Muscle of arm (tissue), 12 donors: ENCODE results near the gene CCDC102B. TPM values are rescaled to one million over a fixed set of nuclear protein-coding genes. Genes with fewer than 3 reads are reported as not detected.
"Not testable (repeated sequence)": the region's sequence is repeated elsewhere in the genome, so short reads cannot be mapped to it uniquely, and the experiment has no call there.

Source experiments
- DNase-seq: peaks from one replicate; pipeline ENCODE4 v3.0.0-alpha.2; 2013
- polyA plus RNA-seq, 12 donors: library from polyadenylated mRNA; unstranded; fragments of 120-200 nt; gene quantifications; one replicate each; pipeline ENCODE4 v1.2.1, GENCODE V29; 2013; ENCODE audit not compliant: insufficient read length in 12 of 12

The CCDC102B gene
- polyA plus RNA-seq, 12 donors: 10.8 to 25.0 (median 13.8) TPM; not detected in 1

DNA sequence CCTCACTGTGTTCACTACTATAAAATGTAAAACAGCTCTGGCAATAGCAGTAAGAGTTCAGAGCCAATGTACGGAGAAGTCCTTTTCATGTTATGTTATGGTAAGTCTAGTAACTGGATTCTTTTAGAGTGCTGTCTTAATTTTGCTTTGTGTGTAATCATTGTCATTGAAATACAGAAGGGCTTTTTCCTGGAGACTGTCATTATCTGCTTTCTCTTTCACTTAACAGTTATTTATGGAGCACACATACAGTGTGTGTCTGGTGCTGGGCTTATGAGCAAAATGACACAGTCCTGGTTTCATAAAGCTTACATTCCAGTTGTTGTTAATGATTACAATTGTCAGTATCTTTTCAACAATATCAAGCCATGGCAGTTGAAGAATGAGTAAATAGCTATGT is 95.5 kb downstream of the CCDC102B start:
- DNase-seq: no peak

DNA sequence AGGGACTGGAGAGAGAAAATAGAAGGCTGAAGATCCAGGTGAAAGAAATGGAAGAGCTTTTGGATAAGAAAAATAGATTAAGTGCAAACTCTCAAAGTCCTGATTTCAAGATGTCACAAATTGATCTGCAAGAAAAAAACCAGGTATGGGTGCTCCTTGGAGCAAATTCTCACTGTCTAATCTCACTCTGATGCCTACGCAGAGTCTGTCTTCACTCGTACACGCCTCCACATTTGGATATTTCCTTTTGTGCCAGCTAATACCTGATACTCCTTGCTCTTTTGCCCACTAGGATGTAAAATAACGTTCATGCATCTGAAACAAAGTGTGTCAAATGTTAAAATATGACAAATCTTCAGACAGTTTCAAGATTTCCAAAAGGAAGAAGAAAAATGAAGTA is 99.4 kb downstream of the CCDC102B start:
- DNase-seq: no peak

DNA sequence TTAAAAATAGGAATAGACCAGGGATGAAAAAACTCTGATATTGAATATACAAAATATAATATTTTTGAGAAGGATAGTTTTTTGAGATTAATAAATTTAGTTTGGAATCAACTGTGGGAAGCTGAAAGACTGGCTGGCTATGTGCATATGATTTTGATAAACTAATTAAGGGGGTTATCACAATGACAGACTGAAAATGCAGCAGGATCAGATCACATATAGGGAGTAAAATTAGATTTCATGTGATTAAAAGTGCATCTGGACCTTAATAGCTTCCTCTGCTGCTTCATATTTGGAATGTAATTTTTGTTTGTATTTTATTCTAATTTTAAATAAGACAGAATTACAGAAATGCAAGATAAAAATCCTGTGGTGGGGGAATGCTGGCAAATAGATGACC is 111.7 kb downstream of the CCDC102B start:
- no peak for DNase-seq

DNA sequence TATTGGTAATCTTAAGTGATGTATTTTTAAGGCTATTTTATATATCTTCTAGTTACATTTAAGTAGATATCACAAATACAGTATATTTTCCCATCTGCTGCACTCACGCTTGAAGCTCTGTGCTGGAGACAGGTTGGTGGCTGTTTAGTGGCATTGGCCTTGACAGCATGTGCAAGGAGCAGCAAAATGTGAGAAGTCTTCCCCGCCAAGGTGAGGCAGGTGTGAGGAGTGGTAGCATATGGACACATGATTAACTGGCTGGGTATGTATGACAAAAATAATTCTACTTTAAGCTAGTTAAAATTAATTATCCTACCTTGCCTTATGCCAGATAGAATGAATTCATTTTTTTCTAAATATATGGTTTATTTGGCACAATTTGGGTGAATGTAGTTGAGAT is 117.2 kb downstream of the CCDC102B start:
- DNase-seq: no peak

DNA sequence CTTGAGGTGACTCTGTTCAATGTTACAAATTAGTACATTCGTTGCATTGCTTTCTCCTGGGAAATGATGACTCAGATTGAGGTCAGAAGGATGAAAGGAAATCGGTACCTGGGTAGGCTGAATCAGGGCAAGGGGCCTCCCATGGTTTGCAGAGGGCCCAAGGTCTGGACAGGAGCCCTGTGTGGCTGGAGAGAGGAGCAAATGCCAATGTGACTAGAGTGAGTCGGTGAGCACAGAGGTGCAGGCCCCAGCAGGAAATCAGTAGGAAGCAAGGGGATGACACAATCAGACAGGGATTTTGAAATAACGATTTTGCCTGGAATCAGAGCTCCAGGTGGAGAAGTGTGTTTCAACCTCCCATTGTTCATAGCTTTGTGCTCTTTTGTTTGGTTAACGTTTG is 118.9 kb downstream of the CCDC102B start:
- DNase-seq: no peak

DNA sequence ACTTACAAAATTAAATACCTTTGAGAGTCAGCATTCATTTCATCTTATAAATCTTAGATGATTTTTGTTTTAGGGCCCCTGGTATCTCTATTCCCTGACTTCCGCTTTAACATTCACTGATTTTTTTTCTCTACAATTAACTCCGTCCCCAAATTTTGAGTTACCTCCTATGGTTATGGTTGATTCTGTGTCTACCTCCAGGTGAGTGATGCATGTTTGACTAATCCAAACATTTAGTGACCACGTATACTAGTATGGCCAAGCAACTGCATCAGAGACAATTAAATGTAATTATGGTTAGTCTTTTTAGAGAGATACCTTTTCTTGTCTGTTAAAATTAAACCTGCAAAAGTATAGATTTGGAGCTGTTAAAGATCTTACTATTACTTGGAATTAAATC is 120.3 kb downstream of the CCDC102B start:
- no peak for DNase-seq

DNA sequence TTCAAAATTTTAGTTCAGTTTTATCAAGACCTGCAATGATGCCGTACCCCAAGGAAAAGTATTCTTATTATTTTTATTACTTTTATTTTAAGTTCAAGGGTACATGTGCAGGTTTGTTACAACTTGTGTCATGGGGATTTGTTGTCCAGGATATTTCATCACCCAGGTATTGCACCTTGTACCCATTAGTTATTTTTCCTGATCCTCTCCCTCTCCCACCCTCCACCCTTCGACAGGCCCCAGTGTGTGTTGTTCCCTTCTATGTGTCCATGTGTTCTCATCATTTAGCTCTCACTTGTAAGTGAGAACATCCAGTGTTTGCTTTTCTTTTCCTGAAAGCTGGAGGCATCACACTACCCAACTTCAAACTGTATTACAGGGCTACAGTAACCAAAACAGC is 122.0 kb downstream of the CCDC102B start:
- no peak for DNase-seq

DNA sequence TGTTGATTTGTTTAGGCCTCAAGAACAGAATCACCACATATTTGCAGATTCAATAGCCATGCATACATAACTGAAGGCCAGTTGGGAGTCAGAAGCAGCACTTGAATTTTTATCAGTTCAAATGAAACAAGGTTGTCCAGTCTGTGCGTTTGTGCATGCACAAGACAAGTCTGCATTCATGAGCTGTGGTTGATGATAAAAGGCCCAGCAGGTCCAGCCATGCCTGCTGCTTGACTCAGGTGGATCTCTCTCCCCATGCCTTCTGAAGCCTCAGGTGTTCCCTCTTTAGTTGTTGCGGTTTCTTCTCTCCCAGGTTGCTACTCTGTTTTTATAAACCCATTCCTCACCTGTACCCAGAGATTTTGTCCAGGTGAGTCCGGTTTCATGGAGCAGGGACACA is 124.5 kb downstream of the CCDC102B start:
- DNase-seq: no peak

DNA sequence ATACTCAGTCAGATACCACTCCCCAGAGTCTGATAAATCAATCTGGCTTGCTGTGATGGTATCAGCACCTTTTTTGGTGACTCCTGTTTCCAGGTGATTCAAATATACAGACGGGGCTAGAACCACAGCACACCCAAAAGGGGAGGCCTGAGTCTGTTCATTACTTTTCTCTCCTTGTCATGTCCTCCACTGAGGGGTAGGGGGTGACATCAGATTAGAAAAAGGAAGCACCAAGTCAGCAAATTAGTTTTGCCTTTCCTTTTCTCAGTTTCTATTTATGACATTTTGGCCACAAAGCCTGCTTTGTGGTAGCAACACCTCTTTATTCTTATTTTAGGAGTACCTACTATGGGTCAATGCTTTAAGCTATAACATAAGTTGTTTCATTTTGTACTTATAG is 127.4 kb downstream of the CCDC102B start:
- peak; percentile 5 for DNase-seq

DNA sequence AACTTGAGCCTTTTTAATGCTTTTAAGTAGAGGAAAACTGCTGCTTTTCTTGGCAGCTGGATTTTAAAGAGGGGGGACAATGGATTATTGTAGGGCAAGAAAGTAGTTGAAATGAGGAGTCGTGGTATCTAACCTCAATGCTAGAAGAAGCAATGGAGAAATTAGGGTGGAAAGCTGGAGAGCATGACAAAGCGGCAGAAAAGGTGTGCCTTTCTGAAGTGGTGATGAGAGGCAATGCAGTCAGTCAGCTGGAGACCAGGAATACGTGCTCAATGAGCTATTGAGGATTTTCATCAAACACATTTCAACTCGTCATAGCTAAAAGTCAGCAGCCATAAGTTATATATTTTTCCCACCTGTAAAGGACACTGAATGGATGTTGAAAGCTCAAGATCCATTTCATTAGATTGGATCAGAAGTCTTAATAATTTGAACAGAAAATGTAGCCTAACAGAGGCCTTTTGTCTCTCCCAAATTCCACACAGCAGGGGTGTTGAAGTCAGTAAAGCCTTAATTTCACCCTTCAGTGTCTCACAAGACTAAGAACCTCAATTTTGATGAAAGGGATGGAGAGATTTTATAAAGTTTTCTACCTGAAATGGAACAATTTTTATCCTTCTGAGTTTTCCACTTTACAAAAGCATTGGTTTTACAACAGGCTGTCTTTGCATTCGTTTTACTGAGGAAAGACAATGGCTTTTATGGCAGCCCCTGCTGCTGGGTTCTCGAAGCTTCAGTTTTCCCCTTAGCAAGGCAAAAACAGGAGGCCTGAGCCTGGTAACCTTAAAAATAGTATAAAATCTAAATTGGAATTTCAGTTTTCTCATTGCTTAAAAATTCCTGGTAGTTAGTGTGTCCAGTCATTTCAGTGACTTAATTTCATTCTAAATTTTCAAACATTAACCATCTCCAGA is 131.1 kb downstream of the CCDC102B start:
- DNase-seq: no peak

DNA sequence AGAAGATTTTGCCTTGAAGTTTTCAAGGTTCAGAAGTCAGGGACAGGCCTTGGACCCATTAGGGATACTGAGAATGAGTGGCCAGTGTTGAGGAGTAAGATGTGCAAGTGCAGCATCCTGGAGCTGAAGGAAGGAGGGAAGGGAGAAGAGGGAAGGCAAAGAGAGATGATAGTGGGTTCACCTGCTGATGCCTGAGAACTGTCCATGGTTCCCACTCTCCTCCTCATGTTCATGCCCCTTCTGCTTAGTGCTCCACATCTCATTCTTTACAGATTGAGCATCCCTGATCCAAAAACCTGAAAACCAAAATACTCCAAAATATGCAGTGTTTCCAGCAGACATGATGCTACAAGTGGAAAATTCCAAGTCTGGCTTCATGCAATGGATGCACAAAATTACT is 137.8 kb downstream of the CCDC102B start:
- no peak for DNase-seq

DNA sequence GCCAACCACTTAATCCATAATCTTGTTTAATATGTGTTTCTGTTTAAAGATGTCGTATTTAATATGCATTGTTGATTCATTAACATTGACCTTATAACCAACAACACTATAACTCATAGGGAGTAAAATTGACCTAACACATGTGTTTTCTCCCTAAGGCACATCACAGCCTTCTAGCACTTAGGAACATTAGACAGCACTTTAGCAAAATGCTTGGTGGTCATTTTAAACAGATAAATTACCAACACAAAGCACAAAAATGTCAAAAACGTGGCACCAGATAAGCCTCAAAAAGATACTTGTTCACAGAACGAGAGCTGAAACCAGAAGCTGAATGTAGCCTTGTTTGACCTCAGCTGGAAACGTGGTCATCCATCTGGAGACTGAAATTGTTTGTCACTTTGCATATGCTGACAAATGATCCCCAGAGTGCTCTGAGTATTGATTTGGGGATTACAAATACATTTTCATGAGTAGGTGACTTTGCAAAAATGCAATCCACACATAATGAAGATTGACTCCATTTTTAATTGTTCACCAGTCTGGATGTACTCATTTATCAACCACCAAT is 139.2 kb downstream of the CCDC102B start:
- no peak for DNase-seq

DNA sequence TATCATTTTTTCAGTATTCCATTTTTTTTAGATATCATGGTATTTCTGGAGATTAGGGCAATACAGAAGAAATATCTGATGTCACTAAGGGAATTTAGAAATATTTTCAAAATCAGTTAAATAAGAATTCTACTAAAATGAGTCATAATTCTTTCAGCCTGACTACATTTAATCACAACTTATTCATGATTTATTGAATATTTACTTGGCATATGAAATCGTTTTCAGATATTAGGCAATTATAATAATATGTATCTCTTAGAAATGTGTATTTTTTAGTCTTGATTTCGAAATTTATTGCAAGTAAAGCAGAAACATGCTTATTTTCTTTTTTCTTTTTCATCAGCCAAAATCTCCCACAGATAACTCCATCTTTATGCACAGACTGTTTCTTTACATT is 142.2 kb downstream of the CCDC102B start:
- DNase-seq: no peak

DNA sequence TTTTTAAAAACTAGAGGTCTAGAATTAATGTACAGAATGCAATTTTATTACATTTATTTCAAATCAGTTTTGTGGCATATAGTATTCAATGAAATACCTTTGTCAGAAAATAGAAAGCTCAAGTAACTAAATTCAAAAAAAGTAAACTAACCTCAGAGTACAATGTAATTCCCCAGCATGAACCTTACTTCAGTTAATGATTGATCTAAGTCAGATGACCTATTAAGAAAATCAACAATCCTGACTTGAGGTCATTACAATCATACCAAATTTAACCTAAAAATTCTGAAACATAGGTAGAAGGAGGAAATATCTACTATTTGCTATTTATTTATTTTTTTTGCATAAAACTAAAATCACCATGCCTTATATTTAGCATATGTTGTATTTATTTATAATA is 142.9 kb downstream of the CCDC102B start:
- no peak for DNase-seq

DNA sequence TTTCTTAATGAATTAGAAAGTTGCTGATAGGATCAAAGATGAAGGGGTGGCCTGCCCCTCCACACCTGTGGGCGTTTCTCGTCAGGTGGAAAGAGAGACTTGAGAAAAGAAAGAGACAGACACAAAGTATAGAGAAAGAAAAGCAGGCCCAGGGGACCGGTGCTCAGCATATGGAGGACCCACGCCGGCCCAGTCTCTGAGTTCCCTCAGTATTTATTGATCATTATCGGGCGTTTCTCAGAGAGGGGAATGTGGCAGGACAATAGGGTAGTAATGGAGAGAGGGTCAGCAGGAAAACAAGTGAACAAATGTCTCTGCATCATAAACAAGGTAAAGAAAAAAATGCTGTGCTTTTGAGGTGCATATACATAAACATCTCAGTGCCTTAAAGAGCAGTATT is 144.3 kb downstream of the CCDC102B start:
- DNase-seq: no peak

DNA sequence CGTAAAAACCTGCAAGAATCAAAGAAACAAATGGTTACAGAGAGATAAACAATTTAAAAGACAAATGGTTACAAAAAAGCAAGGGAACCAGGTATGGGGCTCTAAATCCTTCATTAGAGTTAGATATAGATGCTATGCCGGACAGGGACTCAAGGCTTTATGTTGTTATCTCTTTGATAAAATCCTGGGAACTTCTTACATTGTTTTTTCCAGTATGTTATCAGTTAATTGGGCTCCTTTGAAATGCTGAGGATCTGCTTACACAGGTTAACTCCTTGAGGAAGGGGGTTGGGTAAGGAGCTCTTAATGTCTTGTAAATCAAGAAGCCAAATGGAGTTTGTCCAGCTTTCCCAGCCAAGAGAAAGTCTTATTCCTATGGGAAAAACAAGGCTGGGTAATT is 146.0 kb downstream of the CCDC102B start:
- DNase-seq: not testable (repeated sequence)

DNA sequence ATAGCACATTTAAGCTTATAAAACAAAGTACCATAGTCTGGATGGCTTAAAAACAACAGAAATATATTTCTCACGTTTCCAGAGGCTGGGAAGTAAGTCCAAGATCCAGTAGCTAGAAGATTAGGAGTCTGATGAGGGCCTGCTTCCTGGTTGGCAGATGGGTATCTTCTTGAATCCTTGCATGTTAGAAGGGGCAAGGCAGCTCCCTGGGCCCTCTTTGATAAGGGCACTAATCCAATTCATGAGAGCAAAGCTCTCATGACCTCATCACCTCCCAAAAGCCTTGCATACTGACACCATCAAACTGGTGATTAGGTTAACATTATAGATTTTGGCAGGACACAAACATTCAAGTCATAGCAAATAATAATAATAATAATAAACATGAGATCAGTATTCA is 146.4 kb downstream of the CCDC102B start:
- DNase-seq: no peak

DNA sequence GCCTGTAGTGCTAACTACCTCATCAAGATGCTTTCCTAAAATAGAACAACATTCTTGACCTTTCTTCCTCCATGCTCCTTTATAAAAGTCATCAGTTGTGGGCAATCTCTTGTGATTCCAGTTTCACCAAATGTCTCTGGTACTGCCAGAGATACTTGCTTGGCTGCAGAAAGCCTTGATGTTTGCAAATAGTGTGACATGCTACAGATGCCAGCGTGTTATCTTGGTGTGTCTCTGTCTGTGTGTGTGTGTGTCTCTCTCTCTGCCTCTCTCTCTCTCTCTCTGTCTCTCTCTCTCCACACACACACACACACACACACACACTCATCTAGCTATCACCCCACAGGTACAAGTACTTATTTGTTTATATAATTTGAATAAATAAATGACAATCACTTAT is 146.9 kb downstream of the CCDC102B start:
- DNase-seq: no peak

DNA sequence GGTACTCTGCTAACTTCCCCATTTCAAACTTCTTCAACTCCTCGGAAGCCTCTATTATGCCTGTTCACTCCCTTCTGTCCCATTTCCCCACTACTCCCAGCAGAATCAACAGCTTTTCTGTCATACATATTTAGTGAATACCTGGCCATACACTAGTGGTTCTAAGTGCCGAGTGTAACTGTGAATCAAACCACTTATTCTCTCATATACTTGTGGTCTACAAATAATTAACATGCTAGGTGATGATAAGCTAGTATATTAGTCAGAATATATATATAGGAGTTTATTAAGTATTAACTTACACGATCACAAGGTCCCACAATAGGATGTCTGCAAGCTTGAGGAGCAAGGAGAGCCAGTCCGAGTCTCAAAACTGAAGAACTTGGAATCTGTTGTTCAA is 150.7 kb downstream of the CCDC102B start:
- DNase-seq: no peak

DNA sequence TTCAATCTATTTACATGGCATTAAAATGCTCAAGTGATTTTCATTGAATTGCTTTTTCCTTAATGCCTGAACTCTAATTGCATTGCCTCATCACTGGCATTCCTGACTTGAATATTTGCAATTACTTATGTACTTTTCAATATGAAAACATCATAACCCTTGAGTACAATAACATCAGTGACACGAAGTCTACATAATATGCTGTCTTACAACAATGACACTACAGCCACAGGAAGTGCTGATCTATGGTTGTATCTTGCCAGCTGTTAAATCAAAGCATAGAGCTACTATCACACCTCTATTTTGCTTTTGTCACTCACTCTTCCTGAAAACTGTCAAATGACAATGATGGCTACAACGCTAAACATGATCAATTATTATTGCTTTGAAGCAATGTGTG is 156.9 kb downstream of the CCDC102B start:
- no peak for DNase-seq

DNA sequence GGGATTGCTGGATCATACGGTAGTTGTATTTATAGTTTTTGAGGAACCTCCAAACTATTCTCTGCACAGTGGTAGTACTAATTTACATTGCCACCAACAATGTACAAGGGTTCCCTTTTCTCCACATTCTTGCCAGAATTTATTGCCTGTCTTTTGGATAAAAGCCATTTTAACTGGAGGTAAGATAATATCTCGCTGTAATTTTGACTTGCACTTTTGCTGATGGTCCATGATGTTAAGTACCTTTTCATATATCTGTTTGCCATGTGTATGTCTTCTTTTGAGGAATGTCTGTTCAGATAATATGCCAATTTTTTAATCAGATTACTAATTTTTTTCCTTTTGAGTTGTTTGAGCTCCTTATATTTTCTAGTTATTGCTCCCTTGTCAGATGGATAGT is 158.8 kb downstream of the CCDC102B start:
- no peak for DNase-seq

DNA sequence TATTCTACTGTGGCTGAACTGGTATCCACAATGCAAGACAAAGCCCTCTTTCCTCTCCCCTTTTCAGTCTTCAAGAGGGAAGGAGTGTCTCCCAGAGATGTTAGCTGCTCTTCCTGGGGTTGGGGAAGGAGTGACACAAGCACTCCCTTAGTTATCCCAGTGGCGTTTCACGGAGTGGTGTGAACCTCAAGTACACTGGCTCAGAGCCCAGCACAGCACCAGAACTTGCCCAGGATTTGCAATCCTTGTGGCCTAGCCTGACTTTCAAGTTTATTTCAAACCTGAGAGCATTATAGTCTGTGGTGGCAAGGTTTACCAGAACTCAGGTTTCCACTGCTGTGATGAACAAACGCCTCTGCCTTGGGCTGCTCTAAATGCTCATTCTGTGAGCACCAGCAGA is 162.5 kb downstream of the CCDC102B start:
- DNase-seq: no peak

DNA sequence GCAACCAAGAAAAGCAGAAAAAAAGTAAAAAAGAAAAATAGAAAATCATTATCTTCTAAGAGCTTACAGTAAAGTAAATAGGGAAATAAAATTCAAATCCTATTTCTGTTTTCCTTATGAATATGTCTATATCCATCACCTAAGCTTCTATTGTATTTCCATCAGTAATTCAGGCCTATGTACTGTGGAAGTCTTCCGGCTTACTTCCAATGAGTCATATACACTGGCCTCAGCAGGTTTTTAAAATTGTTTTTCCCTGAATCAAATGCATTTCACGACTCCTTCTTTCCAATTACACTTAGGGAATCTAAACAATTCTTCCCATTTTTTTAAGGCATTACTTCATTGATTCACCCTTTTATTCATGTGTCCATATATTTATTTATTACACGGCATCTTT is 164.7 kb downstream of the CCDC102B start:
- no peak for DNase-seq

DNA sequence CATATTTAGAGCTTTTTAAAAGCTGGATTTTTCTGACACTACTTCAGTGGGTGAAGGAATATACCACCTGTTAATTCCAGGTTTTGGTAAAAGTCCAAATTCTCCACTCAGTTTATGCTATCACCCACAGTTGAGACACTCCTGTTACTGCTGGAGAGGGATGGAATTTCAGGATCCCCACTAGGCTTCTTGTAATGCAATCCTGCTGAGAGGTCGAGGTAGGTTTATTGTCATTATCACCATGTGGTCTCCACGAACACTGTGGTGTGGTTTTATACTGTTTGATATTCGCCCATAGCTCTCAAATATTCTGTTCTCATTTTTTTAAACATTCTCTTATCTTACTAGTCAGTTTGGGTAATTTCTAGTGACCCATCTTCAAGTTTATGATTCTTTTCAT is 167.9 kb downstream of the CCDC102B start:
- no peak for DNase-seq
